Karpas-422 (cell line): ENCODE measurements around the gene PRRG3. TPM values are rescaled to one million over a fixed set of nuclear protein-coding genes. Genes with fewer than 3 reads are reported as not detected.

Experiments used
- DNase-seq: peaks from one replicate; pipeline ENCODE4 v3.0.0-alpha.2; 2015
- H2AFZ ChIP-seq: fragments of 200-600 bp; sonication (generic); 2 replicates; pipeline ENCODE4 v1.6.1; 2014; ENCODE audit warnings: antibody characterized with exemption, low read length, mixed read lengths
- H3K27ac ChIP-seq: fragments of 200-600 bp; sonication (generic); 2 replicates; pipeline ENCODE4 v1.5.1; 2014; ENCODE audit warnings: mild to moderate bottlenecking, low read length, moderate library complexity
- H3K27me3 ChIP-seq: fragments of 200-600 bp; sonication (generic); 2 replicates; pipeline ENCODE4 v1.6.1; 2014; ENCODE audit warnings: low read length, mixed read lengths
- H3K36me3 ChIP-seq: fragments of 200-600 bp; sonication (generic); 2 replicates; pipeline ENCODE4 v1.6.1; 2014; ENCODE audit warnings: low read length, mixed read lengths; ENCODE audit not compliant: insufficient read depth
- H3K4me1 ChIP-seq: fragments of 200-600 bp; sonication (generic); 2 replicates; pipeline ENCODE4 v1.6.1; 2014; ENCODE audit warnings: mild to moderate bottlenecking, low read length, mixed read lengths
- H3K4me2 ChIP-seq: fragments of 200-600 bp; sonication (generic); 2 replicates; pipeline ENCODE4 v1.6.1; 2014; ENCODE audit warnings: low read length, low read depth, mild to moderate bottlenecking; ENCODE audit not compliant: poor library complexity, severe bottlenecking
- H3K4me3 ChIP-seq: fragments of 200-600 bp; sonication (generic); 2 replicates; pipeline ENCODE4 v1.5.1; 2014; ENCODE audit warnings: mild to moderate bottlenecking, antibody characterized with exemption, low read length, mixed read lengths
- H3K79me2 ChIP-seq: fragments of 200-600 bp; sonication (generic); 2 replicates; pipeline ENCODE4 v1.6.1; 2014; ENCODE audit warnings: mild to moderate bottlenecking, low read length, mixed read lengths
- H3K9ac ChIP-seq: fragments of 200-600 bp; sonication (generic); 2 replicates; pipeline ENCODE4 v1.6.0; 2014; ENCODE audit warnings: low read length
- H3K9me2 ChIP-seq: fragments of 200-600 bp; sonication (generic), shearing (Covaris generic); replicated peaks from 2 replicates; pipeline ENCODE4 v1.6.0; 2014; ENCODE audit warnings: mild to moderate bottlenecking, low read length, moderate library complexity; ENCODE audit not compliant: insufficient read depth
- H3K9me3 ChIP-seq: fragments of 300-700, 200-600 bp; sonication (generic); 2 replicates; pipeline ENCODE4 v1.6.1; 2014; ENCODE audit warnings: low read length, mixed read lengths
- H4K20me1 ChIP-seq: fragments of 200-600 bp; sonication (generic); 2 replicates; pipeline ENCODE4 v1.6.1; 2014; ENCODE audit warnings: mild to moderate bottlenecking, antibody characterized with exemption, low read length, low read depth; ENCODE audit not compliant: insufficient read depth
- total RNA-seq: library from RNA; depleted of rRNA; stranded (reverse); fragments of >200 nt; shearing (Covaris generic); gene quantifications from 2 replicates; pipeline ENCODE4 v1.2.3, GENCODE V29; 2014; ENCODE audit warnings: low replicate concordance

PRRG3 gene
- total RNA-seq, 1 experiment from 2014 or later: not detected

GRCh38 chrX:151725338-151725614 lies 30.0 kb downstream of the PRRG3 start:
- Histone ChIP-seq H2AFZ (no peak overlapping the region), H3K4me1 (no peaks in the 10 kb centered on the region), H3K9ac (no peak overlapping the region), H3K9me3 (no peaks in the 10 kb centered on the region), H3K79me2 (no peaks in the 10 kb centered on the region), H3K27ac (no peak overlapping the region), H3K9me2 (no peaks in the 10 kb centered on the region), H3K36me3 (no peaks in the 10 kb centered on the region), H4K20me1 (no peaks in the 10 kb centered on the region), H3K27me3 (no peaks in the 10 kb centered on the region), H3K4me3 (no peak overlapping the region), H3K4me2 (no peak overlapping the region)
- no peak for DNase-seq

GRCh38 chrX:151726751-151727150 lies 31.5 kb downstream of the PRRG3 start:
- no peak overlapping the region for H3K27ac ChIP-seq
- H3K36me3 ChIP-seq: no peaks in the 10 kb centered on the region
- no peak overlapping the region for H3K9ac ChIP-seq
- no peak overlapping the region for H2AFZ ChIP-seq
- H3K27me3 ChIP-seq: no peaks in the 10 kb centered on the region
- no peaks in the 10 kb centered on the region for H3K9me3 ChIP-seq
- no peaks in the 10 kb centered on the region for H3K4me1 ChIP-seq
- H3K4me3 ChIP-seq: no peak overlapping the region
- no peaks in the 10 kb centered on the region for H4K20me1 ChIP-seq
- no peaks in the 10 kb centered on the region for H3K79me2 ChIP-seq
- no peak overlapping the region for H3K4me2 ChIP-seq
- H3K9me2 ChIP-seq: no peaks in the 10 kb centered on the region
- no peak for DNase-seq

- DNase-seq: no peak
- Histone ChIP-seq H3K36me3 (no peaks in the 10 kb centered on the region), H3K79me2 (no peaks in the 10 kb centered on the region), H3K9ac (no peak overlapping the region), H3K9me2 (no peaks in the 10 kb centered on the region), H3K27ac (no peak overlapping the region), H3K9me3 (no peaks in the 10 kb centered on the region), H3K4me2 (no peak overlapping the region), H3K4me1 (no peaks in the 10 kb centered on the region), H4K20me1 (no peaks in the 10 kb centered on the region), H3K27me3 (no peaks in the 10 kb centered on the region), H2AFZ (no peak overlapping the region), H3K4me3 (no peak overlapping the region)
Measured at GRCh38 chrX:151727346-151727745, 32.1 kb downstream of the PRRG3 start.

DNA sequence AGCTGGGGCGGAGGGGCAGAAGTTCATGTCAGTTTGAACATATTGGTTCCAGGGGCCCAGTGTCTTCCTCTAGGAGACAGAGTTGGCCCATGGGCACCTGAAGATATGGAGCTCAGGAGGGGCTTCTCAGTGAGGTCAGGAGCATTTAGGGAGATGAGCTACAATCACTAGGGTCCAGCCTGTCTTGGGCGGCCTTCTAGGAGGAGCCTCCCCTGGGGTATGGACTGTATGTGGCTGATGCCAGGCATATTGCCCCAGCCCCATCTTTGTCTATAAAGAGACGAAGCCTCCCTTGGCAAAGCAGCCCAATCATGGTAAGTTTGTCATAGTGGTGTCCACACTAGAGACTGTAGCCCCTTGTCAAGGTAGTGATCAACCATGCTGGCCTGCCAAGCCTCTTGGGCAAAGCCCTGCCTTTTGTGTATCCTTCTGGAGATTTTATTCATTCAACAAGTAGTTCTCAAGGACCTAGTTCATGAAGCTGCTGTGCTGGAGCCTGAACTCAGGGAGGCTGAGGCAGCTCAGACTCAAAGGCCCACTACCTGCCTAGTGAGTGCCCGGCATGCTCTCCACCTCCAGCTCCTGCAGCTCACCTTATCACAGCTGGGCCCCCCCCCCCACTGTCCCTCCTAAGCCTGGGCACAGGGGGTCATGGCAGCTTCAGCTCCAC lies 33.9 kb downstream of the PRRG3 start:
- no peak for DNase-seq
- Histone ChIP-seq H3K4me2 (no peak overlapping the region), H3K9ac (no peak overlapping the region), H3K9me3 (no peaks in the 10 kb centered on the region), H4K20me1 (no peaks in the 10 kb centered on the region), H3K4me1 (no peaks in the 10 kb centered on the region), H2AFZ (no peak overlapping the region), H3K9me2 (no peaks in the 10 kb centered on the region), H3K27me3 (no peaks in the 10 kb centered on the region), H3K4me3 (no peak overlapping the region), H3K79me2 (no peaks in the 10 kb centered on the region), H3K36me3 (no peaks in the 10 kb centered on the region), H3K27ac (no peak overlapping the region)

DNA sequence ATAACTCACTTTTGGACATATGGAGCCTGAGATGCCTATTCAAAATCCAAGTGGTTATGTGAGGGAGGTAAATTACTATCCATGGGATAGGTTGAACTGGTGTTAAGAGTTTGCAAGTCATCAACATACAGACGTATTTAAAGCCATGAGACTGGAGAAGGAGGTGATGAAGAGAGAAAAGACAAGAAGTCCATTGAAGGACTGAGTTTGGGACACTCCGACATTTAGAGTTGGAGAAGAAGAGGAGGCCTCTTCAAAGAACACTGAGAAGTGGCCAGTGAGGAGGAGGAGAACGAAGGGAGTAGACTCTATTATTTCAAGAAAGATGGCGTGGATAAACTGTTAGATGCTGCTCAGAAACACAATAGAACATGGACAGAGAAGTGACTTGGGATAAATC lies 39.2 kb downstream of the PRRG3 start, which contains the start of gene CNGA2:
Gene CNGA2, plus strand, starts transcription at position 301 of the 400 bp plus-strand sequence. CDS start 3,738 bp downstream, outside the sequence.
- no peaks in the 10 kb centered on the region for H4K20me1 ChIP-seq
- H3K4me1 ChIP-seq: no peaks in the 10 kb centered on the region
- no peak within 1 kb of the TSS for H2AFZ ChIP-seq
- H3K27ac ChIP-seq: no peak within 1 kb of the TSS
- no peak within 1 kb of the TSS for H3K4me3 ChIP-seq
- H3K79me2 ChIP-seq: no peaks in the 10 kb centered on the region
- DNase-seq: no peak
- no peak within 1 kb of the TSS for H3K4me2 ChIP-seq
- no peaks in the 10 kb centered on the region for H3K9me2 ChIP-seq
- H3K9me3 ChIP-seq: no peaks in the 10 kb centered on the region
- H3K27me3 ChIP-seq: no peaks in the 10 kb centered on the region
- H3K9ac ChIP-seq: no peak within 1 kb of the TSS
- no peaks in the 10 kb centered on the region for H3K36me3 ChIP-seq

- Histone ChIP-seq H3K27ac (no peak overlapping the region), H3K79me2 (no peaks in the 10 kb centered on the region), H3K4me3 (no peak overlapping the region), H3K9ac (no peak overlapping the region), H3K4me2 (no peak overlapping the region), H3K4me1 (no peaks in the 10 kb centered on the region), H3K9me2 (no peaks in the 10 kb centered on the region), H3K9me3 (no peaks in the 10 kb centered on the region), H3K36me3 (no peaks in the 10 kb centered on the region), H2AFZ (no peak overlapping the region), H4K20me1 (no peaks in the 10 kb centered on the region), H3K27me3 (no peaks in the 10 kb centered on the region)
- DNase-seq: no peak
Measured at GRCh38 chrX:151735219-151735618, 40.0 kb downstream of the PRRG3 start.

DNA sequence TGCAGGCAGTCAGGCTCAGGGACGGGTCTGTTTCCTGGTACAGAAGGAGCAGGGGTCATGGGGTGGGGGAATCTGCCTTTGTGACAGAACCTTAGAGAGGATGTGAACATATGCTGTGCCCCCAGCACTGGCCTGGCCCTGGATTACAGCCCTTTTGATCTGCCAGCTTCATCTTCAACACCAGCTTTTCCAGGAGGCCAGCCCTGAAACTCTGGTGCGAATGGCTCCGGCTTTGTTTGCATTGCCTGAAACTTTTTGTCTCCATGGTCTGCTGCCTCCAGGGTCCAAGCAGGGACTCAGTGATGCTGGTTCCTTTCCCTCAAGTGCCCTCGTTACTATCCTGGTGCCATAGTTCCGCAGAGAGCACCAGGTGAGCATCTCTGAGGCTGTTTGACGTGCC lies 41.4 kb downstream of the PRRG3 start:
- Histone ChIP-seq H3K4me2 (no peak overlapping the region), H2AFZ (no peak overlapping the region), H3K27me3 (no peaks in the 10 kb centered on the region), H3K9me3 (no peaks in the 10 kb centered on the region), H3K4me1 (no peaks in the 10 kb centered on the region), H3K36me3 (no peaks in the 10 kb centered on the region), H3K27ac (no peak overlapping the region), H4K20me1 (no peaks in the 10 kb centered on the region), H3K9ac (no peak overlapping the region), H3K79me2 (no peaks in the 10 kb centered on the region), H3K4me3 (no peak overlapping the region), H3K9me2 (no peaks in the 10 kb centered on the region)
- no peak for DNase-seq

DNA sequence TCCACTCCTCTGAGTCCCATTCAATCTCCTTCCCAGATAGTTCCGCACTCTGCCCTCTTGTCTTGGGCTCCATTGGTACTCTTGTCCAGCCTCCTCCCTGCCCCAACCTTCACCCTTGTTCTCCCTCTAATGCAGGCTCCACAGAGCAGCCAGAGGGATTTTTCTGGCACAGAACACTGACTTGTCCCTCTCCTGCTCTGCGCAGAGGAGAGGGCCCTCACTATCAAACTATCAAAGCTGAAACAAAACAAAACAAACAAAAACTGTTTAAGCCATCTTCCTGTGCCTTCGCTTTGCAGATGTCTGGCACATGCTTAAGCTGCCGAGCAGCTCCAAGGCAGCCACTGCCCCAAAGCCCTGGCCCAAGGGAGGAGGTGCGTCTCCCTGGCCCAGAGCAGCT lies 42.2 kb downstream of the PRRG3 start:
- Histone ChIP-seq H3K4me3 (no peak overlapping the region), H3K27ac (no peak overlapping the region), H3K27me3 (no peaks in the 10 kb centered on the region), H3K9ac (no peak overlapping the region), H3K4me2 (no peak overlapping the region), H2AFZ (no peak overlapping the region), H3K9me3 (no peaks in the 10 kb centered on the region), H3K9me2 (no peaks in the 10 kb centered on the region), H4K20me1 (no peaks in the 10 kb centered on the region), H3K79me2 (no peaks in the 10 kb centered on the region), H3K4me1 (no peaks in the 10 kb centered on the region), H3K36me3 (no peaks in the 10 kb centered on the region)
- no peak for DNase-seq

GRCh38 chrX:151738751-151739150 lies 43.5 kb downstream of the PRRG3 start:
- Histone ChIP-seq H3K27me3 (no peaks in the 10 kb centered on the region), H3K79me2 (no peaks in the 10 kb centered on the region)
- no peak for DNase-seq

More at GRCh38 chrX:151738751-151739150, 43.5 kb downstream of the PRRG3 start:
- no peak overlapping the region for H3K4me2 ChIP-seq
- H4K20me1 ChIP-seq: no peaks in the 10 kb centered on the region
- H3K9ac ChIP-seq: no peak overlapping the region
- no peaks in the 10 kb centered on the region for H3K36me3 ChIP-seq
- H3K4me3 ChIP-seq: no peak overlapping the region
- H3K9me2 ChIP-seq: no peaks in the 10 kb centered on the region
- H2AFZ ChIP-seq: no peak overlapping the region
- H3K4me1 ChIP-seq: no peaks in the 10 kb centered on the region
- H3K9me3 ChIP-seq: no peaks in the 10 kb centered on the region
- H3K27ac ChIP-seq: no peak overlapping the region
